Activated T-helper 2 cell treated with anti-CD3 and anti-CD28 coated beads, Interferon-gamma antibody, Interleukin-2, Interleukin-4, amounts not matched to agents 10 μg/mL and 5 μg/mL and 100 μg/mL, durations not matched to agents 14 hours and 24 hours and 36 hours (primary cell): ENCODE measurements around the gene SF3A2. TPM values are rescaled to one million over a fixed set of nuclear protein-coding genes. Genes with fewer than 3 reads are reported as not detected.

Source experiments
- DNase-seq: peaks from one replicate; pipeline ENCODE4 v3.0.0; 2021; ENCODE audit warnings: low spot score
- H3K27ac Mint-ChIP-seq: one replicate; pipeline ENCODE4 v1.8.0; 2021; ENCODE audit warnings: mixed read lengths
- H3K27me3 Mint-ChIP-seq: one replicate; pipeline ENCODE4 v1.8.0; 2021; ENCODE audit warnings: low read depth, mixed read lengths
- H3K36me3 Mint-ChIP-seq: one replicate; pipeline ENCODE4 v1.8.0; 2021; ENCODE audit warnings: low read depth, mixed read lengths
- H3K4me1 Mint-ChIP-seq: one replicate; pipeline ENCODE4 v1.8.0; 2021; ENCODE audit warnings: low read depth, mixed read lengths
- H3K4me3 Mint-ChIP-seq: one replicate; pipeline ENCODE4 v1.8.0; 2021; ENCODE audit warnings: low read depth, mild to moderate bottlenecking, moderate library complexity, mixed read lengths
- H3K9me3 Mint-ChIP-seq: one replicate; pipeline ENCODE4 v1.8.0; 2021; ENCODE audit warnings: mixed read lengths
- intact Hi-C: fragments of 100-400 bp; cut with micrococcal nuclease; formaldehyde crosslinking; loops from one replicate; pipeline ENCODE4 v1.15.1; 2023
- total RNA-seq: library from RNA; stranded (reverse); gene quantifications from 2 replicates; pipeline ENCODE4 v1.2.3, GENCODE V29; 2022

Gene SF3A2
- total RNA-seq, 1 donor from 2014 or later: 153 TPM

DNA sequence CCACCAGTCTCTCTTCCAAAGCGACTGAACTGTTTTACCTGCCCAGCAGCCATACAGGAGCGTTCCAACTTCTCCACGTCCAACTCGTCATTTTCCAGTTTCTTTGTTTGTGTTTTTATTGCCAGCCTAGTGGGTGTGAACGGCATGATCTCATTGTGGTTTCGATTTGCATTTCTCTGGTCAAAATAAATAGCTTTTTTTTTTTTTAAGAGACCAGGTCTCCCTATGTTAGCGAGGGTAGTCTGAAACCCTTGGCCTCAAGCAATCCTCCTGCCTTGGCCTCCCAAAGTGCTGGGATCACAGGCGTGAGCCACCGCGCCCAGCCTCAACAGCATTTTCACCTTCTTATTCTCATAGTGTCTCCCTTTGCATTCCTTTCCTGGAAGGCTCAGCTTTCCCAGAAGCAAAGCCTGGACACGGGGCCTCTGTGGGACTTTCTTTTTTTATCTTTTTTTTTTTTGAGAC lies 23.7 kb downstream of the SF3A2 start:
- no peaks in the 10 kb centered on the region for H3K36me3 Mint-ChIP-seq
- no peaks in the 10 kb centered on the region for H3K9me3 Mint-ChIP-seq
- no peak for DNase-seq
- H3K27ac Mint-ChIP-seq: no peak overlapping the region
- no peaks in the 10 kb centered on the region for H3K27me3 Mint-ChIP-seq
- H3K4me3 Mint-ChIP-seq: no peak overlapping the region
- intact Hi-C loops: no loop called here
- peaks cover 17% of the 10 kb centered on the region for H3K4me1 Mint-ChIP-seq

GRCh38 chr19:2261438-2262172 lies 25.0 kb downstream of the SF3A2 start:
- H3K27me3 Mint-ChIP-seq: no peaks in the 10 kb centered on the region
- H3K27ac Mint-ChIP-seq: no peak overlapping the region
- no peaks in the 10 kb centered on the region for H3K9me3 Mint-ChIP-seq
- intact Hi-C loops: no loop called here
- no peak overlapping the region for H3K4me3 Mint-ChIP-seq
- no peaks in the 10 kb centered on the region for H3K36me3 Mint-ChIP-seq
- H3K4me1 Mint-ChIP-seq: peaks cover 21% of the 10 kb centered on the region
- DNase-seq: peak; percentile 46

- DNase-seq: no peak
- Mint-ChIP-seq H3K4me1 (peaks cover 9% of the 10 kb centered on the region), H3K27ac (no peak overlapping the region), H3K36me3 (peaks cover 15% of the 10 kb centered on the region), H3K4me3 (peak overlapping the region; percentile 8), H3K27me3 (no peaks in the 10 kb centered on the region), H3K9me3 (no peaks in the 10 kb centered on the region)
- intact Hi-C loops: loop anchor here (5.0 kb wide), 1 partner anchor 114 kb away; the partner anchor contains the start of gene AP3D1
These were observed 29.8 kb downstream of the SF3A2 start for GRCh38 chr19:2266183-2266993.

DNA sequence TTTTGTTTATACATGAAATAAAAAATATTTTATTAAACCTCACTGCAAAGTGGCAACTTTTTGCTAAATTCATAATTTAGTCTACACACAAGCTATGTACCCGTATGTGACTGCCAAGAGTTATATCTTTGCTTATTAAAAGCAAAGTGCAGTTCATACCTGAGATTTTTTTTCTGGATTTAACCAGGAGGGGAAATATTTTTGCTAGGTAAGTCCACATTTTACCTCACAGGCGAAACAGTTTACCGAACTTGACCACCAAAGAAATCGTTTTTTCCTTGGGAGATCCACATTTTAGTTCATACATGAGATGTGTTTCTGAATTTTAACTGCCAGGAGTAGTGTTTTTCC lies 31.8 kb downstream of the SF3A2 start:
- intact Hi-C loops: loop anchor here (5.0 kb wide), 1 partner anchor 116 kb away; the partner anchor contains the start of gene AP3D1
- DNase-seq: no peak
- Mint-ChIP-seq H3K27ac (peak overlapping the region; percentile 58), H3K4me1 (peaks cover 17% of the 10 kb centered on the region), H3K9me3 (no peaks in the 10 kb centered on the region), H3K4me3 (peak overlapping the region; percentile 89), H3K36me3 (peaks cover 33% of the 10 kb centered on the region), H3K27me3 (no peaks in the 10 kb centered on the region)

- intact Hi-C loops: loop anchor here (1.0 to 5.0 kb wide), 2 partner anchors 33 to 117 kb away; partner anchors contain the start of genes AP3D1, PLEKHJ1 and SF3A2
- Mint-ChIP-seq H3K4me3 (peak overlapping the region; percentile 89), H3K4me1 (peaks cover 21% of the 10 kb centered on the region), H3K36me3 (peaks cover 37% of the 10 kb centered on the region), H3K27me3 (no peaks in the 10 kb centered on the region), H3K27ac (peak overlapping the region; percentile 58), H3K9me3 (no peaks in the 10 kb centered on the region)
- DNase-seq: no peak
These were observed 32.2 kb downstream of the SF3A2 start for GRCh38 chr19:2268861-2269243.

DNA sequence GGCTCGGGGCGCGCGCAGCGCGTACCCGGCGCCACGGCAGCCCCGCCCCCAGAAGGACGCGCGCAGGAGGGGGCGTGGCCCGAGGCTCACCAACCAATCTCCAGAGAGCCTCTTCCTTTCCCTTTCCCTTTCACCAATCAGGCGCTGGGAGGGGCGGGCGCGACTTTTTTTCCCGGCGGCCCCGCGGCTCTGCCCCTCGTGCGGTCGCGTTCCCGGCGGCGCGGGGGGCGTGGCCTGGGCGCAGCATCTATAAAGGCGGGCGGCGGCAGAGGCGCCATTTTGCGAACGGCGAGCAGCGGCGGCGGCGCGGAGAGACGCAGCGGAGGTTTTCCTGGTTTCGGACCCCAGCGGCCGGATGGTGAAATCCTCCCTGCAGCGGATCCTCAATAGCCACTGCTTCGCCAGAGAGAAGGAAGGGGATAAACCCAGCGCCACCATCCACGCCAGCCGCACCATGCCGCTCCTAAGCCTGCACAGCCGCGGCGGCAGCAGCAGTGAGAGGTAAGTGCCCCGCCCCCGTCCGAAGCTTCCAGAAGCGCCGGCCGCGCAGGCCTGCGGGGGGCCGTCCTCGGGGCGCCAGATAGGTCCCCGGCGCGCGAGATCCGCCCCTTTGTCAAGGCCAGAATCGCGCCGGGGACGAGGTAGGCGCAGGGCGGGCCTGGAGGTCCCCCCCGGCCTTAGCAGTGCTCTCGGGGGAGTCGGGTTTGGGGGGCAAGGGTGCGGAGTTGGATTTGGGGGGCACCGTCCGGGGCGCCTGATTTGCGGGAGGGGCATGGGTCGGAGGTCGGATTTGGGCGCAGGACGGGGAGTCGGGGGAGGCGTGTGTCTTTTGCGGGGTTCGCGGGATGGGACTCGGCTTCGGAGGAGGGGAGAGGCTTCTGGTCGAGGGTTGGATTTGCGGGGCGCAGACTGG lies 32.9 kb downstream of the SF3A2 start:
- Mint-ChIP-seq H3K4me1 (peaks cover 27% of the 10 kb centered on the region), H3K4me3 (peak overlapping the region; percentile 89), H3K36me3 (peaks cover 43% of the 10 kb centered on the region), H3K9me3 (no peaks in the 10 kb centered on the region), H3K27me3 (no peaks in the 10 kb centered on the region), H3K27ac (peak overlapping the region; percentile 86)
- peak; percentile 99 for DNase-seq
- intact Hi-C loops: loop anchor here (1.0 to 10.0 kb wide), 4 partner anchors 33 to 355 kb away; partner anchors contain the start of genes AP3D1, LSM7, PLEKHJ1 and SF3A2

- Mint-ChIP-seq H3K4me1 (peaks cover 29% of the 10 kb centered on the region), H3K4me3 (peak overlapping the region; percentile 89), H3K36me3 (peaks cover 46% of the 10 kb centered on the region), H3K27me3 (no peaks in the 10 kb centered on the region), H3K27ac (peak overlapping the region; percentile 86), H3K9me3 (no peaks in the 10 kb centered on the region)
- intact Hi-C loops: loop anchor here (5.0 to 10.0 kb wide), 2 partner anchors 57 to 355 kb away; partner anchors contain the start of genes LSM7 and SPPL2B
- peak; percentile 37 for DNase-seq
These were observed 33.5 kb downstream of the SF3A2 start for GRCh38 chr19:2270157-2270422.

DNA sequence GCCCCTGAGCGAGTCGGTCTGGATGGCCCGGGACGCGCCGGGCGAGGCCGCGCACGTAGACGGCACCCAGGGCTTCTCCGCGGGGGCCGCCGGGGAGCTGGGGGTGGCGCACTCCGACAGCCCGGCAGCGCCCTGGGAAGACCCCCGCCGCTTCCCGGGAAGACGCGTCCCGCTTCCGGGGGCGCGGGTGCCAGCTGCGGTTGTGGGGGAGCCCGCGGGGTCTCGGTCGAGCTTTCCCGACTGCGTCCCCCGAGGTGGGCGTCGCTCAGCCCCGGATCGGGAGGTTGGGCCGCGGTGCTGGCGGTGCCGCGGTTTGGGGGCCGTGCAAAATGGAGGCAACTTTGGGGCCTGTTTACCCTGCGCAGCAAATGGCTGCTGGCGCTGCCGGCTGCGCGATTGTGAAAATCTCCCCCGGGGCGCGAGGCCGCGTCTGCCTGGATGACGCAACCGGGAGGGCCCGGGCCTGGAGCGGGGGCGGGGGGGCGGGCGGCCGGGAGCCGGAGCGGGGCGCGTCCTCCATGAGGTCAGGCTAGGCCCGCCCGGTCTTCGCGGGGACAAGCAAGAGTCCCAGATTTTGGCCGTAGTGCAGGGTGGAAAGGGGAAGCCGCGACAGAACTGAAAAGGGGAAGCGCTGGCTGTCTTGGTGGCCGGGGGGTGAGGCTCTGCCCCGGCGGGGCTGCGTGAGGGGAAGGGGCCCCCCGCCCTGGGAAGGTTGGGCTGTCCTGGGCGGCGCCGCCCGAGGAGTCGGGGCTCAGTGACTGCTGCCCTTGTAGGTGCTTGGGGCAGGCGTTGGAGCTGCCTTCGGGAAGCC lies 34.0 kb downstream of the SF3A2 start:
- H3K4me3 Mint-ChIP-seq: peak overlapping the region; percentile 89
- peak overlapping the region; percentile 76 for H3K27ac Mint-ChIP-seq
- H3K36me3 Mint-ChIP-seq: peaks cover 48% of the 10 kb centered on the region
- H3K27me3 Mint-ChIP-seq: no peaks in the 10 kb centered on the region
- H3K4me1 Mint-ChIP-seq: peaks cover 30% of the 10 kb centered on the region
- intact Hi-C loops: loop anchor here (5.0 to 10.0 kb wide), 2 partner anchors 57 to 354 kb away; partner anchors contain the start of genes LSM7 and SPPL2B
- H3K9me3 Mint-ChIP-seq: no peaks in the 10 kb centered on the region
- peak; percentile 65 for DNase-seq

- Mint-ChIP-seq H3K27ac (peak overlapping the region; percentile 73), H3K36me3 (peaks cover 48% of the 10 kb centered on the region), H3K4me3 (peak overlapping the region; percentile 85), H3K27me3 (no peaks in the 10 kb centered on the region), H3K4me1 (peaks cover 28% of the 10 kb centered on the region), H3K9me3 (no peaks in the 10 kb centered on the region)
- intact Hi-C loops: loop anchor here (5.0 to 10.0 kb wide), 2 partner anchors 56 to 353 kb away; partner anchors contain the start of genes LSM7 and SPPL2B
- peak; percentile 31 for DNase-seq
These were observed 34.8 kb downstream of the SF3A2 start for GRCh38 chr19:2271234-2272103.

GRCh38 chr19:2273356-2274184 lies 36.9 kb downstream of the SF3A2 start:
- H3K27ac Mint-ChIP-seq: peak overlapping the region; percentile 42
- intact Hi-C loops: loop anchor here (1.0 to 10.0 kb wide), 4 partner anchors 37 to 351 kb away; partner anchors contain the start of genes LSM7, PLEKHJ1, SF3A2 and SPPL2B
- H3K27me3 Mint-ChIP-seq: no peaks in the 10 kb centered on the region
- peaks cover 52% of the 10 kb centered on the region for H3K36me3 Mint-ChIP-seq
- H3K4me1 Mint-ChIP-seq: peaks cover 25% of the 10 kb centered on the region
- peak overlapping the region; percentile 73 for H3K4me3 Mint-ChIP-seq
- DNase-seq: peak; percentile 74
- H3K9me3 Mint-ChIP-seq: no peaks in the 10 kb centered on the region
